Activated T-cell treated with anti-CD3 and anti-CD28 coated beads for 48 hours (primary cell): ENCODE measurements around the gene SBF2.

Experiments
- DNase-seq: peaks from one replicate; pipeline ENCODE4 v3.0.0-alpha.2; 2020; ENCODE audit warnings: low read depth

SBF2 gene

GRCh38 chr11:9850224-9850895 is 443.7 kb downstream of the SBF2 start:
- DNase-seq = no peak

GRCh38 chr11:9849389-9849788 is 444.6 kb downstream of the SBF2 start:
- DNase-seq = no peak

GRCh38 chr11:9847636-9848035 is 446.4 kb downstream of the SBF2 start:
- no peak for DNase-seq

- DNase-seq = no peak
Observed at GRCh38 chr11:9842923-9843322, 451.1 kb downstream of the SBF2 start.

- no peak for DNase-seq
Observed at GRCh38 chr11:9840460-9841004, 453.5 kb downstream of the SBF2 start.

GRCh38 chr11:9839550-9839949 is 454.5 kb downstream of the SBF2 start:
- no peak for DNase-seq

DNA sequence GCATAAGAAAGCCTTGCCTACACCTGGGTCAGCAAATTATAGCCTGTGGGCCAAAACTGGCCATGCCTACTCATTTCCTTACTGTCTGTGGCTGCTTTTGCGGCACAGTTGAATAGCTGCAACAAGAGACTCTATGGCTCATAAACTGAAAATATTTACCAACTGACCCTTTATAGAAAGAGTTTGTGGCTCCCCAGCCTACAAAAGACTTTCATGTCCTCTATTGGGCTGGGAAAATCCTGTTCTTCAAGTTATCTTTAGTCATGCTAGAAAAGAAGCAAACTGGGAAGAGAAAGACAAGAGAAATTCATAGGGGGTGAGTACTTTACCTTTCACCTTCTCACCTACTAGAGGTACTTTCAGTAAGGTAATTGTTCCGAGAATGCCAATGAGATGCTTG is 455.1 kb downstream of the SBF2 start:
- no peak for DNase-seq

DNA sequence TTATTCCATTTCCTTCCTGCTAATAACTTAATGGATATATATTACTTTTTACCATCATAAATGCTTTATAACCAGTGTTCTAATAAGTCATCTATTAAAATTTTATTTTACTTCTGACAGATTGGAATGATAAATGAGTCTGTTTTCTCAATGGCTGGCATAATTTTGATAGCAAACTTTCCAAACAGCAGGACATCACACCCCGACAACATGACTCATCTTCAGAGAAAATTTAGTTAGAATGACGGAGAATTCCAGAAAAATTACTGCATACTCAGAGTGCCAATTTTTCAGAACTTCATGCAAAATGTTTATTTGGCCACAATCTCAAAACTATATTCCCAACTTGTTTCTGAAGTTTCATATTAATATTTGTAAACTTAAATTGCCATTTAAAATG is 455.8 kb downstream of the SBF2 start:
- DNase-seq = no peak

DNA sequence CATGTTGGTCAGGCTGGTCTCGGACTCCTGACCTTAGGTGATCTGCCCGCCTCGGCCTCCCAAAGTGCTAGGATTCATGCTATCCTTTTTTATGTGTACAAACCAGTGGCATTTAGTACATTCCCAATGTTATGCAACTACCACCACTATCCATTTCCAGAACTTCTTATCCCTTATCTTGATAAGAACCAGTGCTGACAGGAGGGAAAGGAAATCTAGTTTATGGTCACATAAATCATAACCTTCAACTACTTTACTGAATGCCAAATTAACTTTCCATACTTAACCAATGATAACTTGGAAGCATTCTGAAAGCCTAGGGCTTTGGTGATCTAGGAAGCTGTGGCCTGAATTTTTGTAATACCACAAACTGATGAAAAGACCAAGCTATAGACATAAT is 459.7 kb downstream of the SBF2 start:
- no peak for DNase-seq

GRCh38 chr11:9831122-9831521 is 462.9 kb downstream of the SBF2 start:
- DNase-seq = no peak

- DNase-seq = no peak
Observed at GRCh38 chr11:9827708-9828107, 466.3 kb downstream of the SBF2 start.

DNA sequence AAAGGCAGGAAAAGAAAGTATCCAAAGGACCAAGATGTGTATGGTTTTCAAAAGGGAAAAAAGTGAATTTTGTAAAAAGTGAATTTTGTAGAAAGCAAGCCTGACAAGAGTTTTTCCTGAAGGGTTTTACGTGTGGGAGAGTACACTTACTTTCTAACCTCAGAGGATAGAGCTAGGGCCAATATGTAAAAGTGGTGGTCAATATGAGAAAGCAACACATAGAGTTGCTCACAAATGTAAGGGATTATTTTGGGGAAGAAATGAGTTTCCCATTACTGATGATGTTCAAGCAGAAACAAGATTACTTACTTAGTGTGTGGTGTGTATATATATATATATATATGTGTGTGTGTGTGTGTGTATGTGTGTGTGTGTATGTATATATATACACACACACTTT is 467.6 kb downstream of the SBF2 start:
- no peak for DNase-seq

- no peak for DNase-seq
Observed at GRCh38 chr11:9825895-9826294, 468.1 kb downstream of the SBF2 start.

DNA sequence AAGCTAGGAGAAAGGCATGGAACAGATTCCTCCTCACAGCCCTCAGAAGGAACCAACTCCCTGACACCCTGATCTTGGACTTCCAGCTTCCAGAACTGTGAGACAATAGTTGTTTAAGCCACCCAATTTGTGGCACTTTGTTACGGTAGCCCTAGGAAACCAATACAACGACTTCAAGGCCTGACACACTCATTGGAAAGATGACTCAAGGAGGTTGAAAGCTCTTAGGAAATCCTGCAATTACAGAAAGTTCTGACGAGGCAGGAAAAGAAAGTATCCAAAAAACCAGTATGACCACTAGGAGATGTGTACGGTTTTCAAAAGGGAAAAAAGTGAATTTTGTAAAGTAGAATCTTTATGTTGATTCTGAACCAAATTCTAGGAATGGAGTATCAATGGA is 468.7 kb downstream of the SBF2 start:
- DNase-seq = no peak

DNA sequence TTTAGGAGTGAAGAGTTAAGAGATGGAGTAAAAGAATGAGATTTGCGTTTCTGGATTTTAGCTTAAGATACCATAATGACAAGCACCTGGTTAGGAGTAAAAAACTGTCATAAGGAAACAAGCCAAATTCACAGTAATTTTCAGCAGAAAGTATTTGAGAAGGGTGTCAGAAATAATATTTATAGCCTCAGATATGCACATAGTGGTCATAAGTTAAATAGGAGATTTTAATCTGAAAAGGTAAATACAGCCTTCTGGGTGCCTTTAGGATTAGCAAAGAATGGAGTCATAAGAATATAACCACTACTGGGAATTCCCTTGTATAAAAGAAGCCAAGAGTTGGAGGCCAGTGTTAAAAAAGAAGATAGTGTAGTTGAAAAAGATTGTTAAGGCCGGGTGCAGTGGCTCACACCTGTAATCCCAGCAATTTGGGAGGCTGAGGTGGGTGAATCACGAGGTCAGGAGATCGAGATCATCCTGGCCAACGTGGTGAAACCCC is 470.1 kb downstream of the SBF2 start:
- DNase-seq = no peak

DNA sequence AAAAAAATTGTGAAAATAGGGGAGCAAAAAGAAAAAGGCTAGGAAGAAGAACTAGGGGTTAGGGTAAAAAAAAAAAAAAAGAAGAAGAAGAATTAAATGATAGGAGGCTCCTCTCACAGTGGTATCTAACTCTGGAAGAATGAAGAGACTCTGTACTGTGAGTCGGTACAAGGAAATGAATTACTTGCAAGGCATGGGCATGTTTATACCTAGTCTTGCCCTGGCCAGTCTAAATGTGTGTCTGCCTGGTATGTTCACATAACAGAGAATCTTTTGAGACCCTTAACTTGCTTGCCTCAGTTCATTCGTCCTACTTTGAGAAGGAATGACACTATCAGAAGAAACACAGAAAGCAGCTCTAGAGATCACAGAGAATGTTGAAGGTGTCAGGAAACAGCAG is 470.6 kb downstream of the SBF2 start:
- DNase-seq = no peak

- no peak for DNase-seq
Observed at GRCh38 chr11:9821008-9821752, 472.8 kb downstream of the SBF2 start.

GRCh38 chr11:9820260-9820659 is 473.8 kb downstream of the SBF2 start:
- DNase-seq = no peak

- no peak for DNase-seq
Observed at GRCh38 chr11:9817191-9817590, 476.8 kb downstream of the SBF2 start.

DNA sequence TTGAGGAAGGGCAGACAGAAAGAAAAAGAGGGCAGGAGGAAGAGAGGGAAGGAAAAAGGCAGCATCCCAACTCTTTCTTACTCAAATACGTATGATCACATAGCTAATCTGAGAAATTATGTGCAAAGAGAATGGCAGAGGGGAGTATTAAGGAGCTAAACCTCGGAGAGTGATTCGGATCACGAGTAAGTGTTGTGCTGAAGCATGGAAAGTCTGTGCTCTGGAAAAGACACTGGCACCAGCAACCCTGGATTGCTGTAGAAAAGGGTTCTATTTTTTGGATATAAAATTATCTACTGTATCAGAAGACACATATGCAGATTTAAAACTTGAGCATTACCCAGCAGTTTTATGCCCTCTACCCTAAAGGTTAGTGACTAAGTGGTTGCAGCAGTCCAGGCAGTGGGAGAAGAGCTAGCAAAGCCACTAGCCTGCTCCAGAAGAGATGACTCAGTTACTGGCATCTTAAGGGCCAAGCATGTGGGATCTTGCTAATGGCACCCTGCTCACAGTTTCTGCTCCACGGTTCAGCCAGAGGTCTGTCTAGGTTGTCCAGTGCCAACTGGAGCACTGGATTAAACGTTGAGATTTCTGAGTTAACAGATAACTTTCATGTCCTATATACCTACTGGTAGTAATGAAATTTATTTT is 478.4 kb downstream of the SBF2 start:
- no peak for DNase-seq

DNA sequence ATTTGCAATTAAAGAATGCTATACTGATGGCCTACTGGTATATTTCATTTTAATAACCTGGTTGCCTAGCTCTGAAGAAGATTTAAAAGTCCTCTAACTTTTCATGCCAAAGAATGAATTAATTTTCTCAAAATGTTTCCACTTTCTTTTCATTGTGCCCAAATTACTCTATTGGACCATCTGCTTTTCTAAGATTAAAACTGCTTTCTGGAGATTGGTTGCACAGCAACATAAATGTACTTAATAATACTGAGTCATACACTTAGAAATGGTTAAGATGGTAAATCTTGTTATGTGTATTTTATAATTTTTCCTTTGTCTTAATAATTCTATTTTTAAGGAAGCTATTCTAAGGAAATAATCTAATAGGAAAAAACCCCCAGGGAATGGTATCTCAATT is 479.9 kb downstream of the SBF2 start:
- DNase-seq = no peak

DNA sequence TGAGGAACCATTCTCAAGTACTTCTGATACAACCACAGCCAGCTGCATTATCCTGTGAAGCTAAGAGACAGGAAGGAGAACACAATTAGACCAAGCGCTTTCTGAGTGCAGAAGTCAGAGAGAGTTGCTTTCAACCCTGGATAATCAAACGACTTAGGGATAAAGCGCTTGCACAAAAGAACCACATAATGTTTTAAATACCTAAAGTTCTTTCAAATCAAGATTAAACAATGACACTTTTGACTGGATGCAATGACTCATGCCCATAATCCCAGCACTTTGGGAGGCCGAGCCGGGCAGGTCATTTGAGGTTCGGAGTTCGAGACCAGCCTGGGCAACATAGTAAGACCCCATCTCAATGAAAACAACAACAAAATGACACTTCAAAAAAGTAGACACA is 485.1 kb downstream of the SBF2 start:
- no peak for DNase-seq
